ENCODE measurements around the gene ARMS2. TPM values are rescaled to one million over a fixed set of nuclear protein-coding genes. Genes with fewer than 3 reads are reported as not detected.

The ARMS2 gene
- total and polyA plus RNA-seq, 2 of the 13 experiments (the other 11 are each of a cell fraction or from before 2014, with no cell fraction given): not detected

- intact Hi-C loops (cut with micrococcal nuclease; ENCODE audit: unreplicated experiment): no loop called here
- TF ChIP-seq TAF15 (IDR thresholded peaks at IDR 0.05; ENCODE audit: low read depth, low read length, poor library complexity, severe bottlenecking) (no peak), ETV5 (CRISPR knock-in tag; IDR thresholded peaks at IDR 0.05; ENCODE audit: borderline replicate concordance) (no peak), RBM22 (optimal IDR thresholded peaks at IDR 0.05; ENCODE audit: low read length) (no peak), ZNF276 (CRISPR knock-in tag; IDR thresholded peaks at IDR 0.05; ENCODE audit: low read depth) (no peak), TFDP1 (CRISPR knock-in tag; IDR thresholded peaks at IDR 0.05; ENCODE audit: borderline replicate concordance) (no peak), ZNF318 (CRISPR knock-in tag; IDR thresholded peaks at IDR 0.05) (no peak), HES4 (CRISPR knock-in tag; IDR thresholded peaks at IDR 0.05; ENCODE audit: borderline replicate concordance) (no peak), NAIF1 (CRISPR knock-in tag; IDR thresholded peaks at IDR 0.05; ENCODE audit: borderline replicate concordance) (no peak), HDAC2 (CRISPR knock-in tag; IDR thresholded peaks at IDR 0.05) (no peak), POGK (CRISPR knock-in tag; conservative IDR thresholded peaks at IDR 0.05) (no peak), ZSCAN30 (CRISPR knock-in tag; IDR thresholded peaks at IDR 0.05) (no peak), KAT7 (CRISPR knock-in tag; IDR thresholded peaks at IDR 0.05; ENCODE audit: borderline replicate concordance) (no peak)
Observed at GRCh38 chr10:122477436-122477835, 23.0 kb downstream of the ARMS2 start.

More at GRCh38 chr10:122477436-122477835, 23.0 kb downstream of the ARMS2 start:
- DNase-seq (ENCODE audit: low spot score) (no peak), ATAC-seq (peak; percentile 43; the same call in 1 of the 3 replicates), FAIRE-seq (no peak)
- Histone ChIP-seq H3K36me3 (replicated peaks in 1 of 2; ENCODE audit: control insufficient read depth in 1 of 2, insufficient read depth in 2 of 2, low read length in 2 of 2) (no peaks in the 10 kb centered on the region), H3K9me3 (ENCODE audit: low read length) (no peaks in the 10 kb centered on the region), H3K27ac (ENCODE audit: extremely low read length, insufficient read depth, low read length) (no peak overlapping the region), H3K4me2 (ENCODE audit: low read depth, low read length) (no peak overlapping the region), H3K4me3 (replicated peaks in 1 of 3; ENCODE audit: insufficient read depth in 1 of 3, low read depth in 2 of 3, low read length in 3 of 3) (no peak overlapping the region), H3K4me1 (ENCODE audit: insufficient read depth, low read length) (0 out of 2 replicates have a peak, but pooled peaks cover 8% of the 10 kb centered on the region), H2AFZ (ENCODE audit: low read length) (no peak overlapping the region), H4K20me1 (ENCODE audit: insufficient read depth, low read length) (no peaks in the 10 kb centered on the region), H3K27me3 (ENCODE audit: control insufficient read depth in 1 of 2, insufficient read depth in 2 of 2, low read length in 2 of 2) (peaks cover 3 to 50% of the 10 kb centered on the region in 2 experiments; a peak in 4 of 5 replicates), H3K9ac (ENCODE audit: insufficient read depth, low read depth, low read length) (no peak overlapping the region), H3K79me2 (ENCODE audit: insufficient read depth, low read length) (no peaks in the 10 kb centered on the region)
- in situ Hi-C loops (cut with HindIII; ENCODE audit: extremely low pct_ligation_motif_present, low pct_unique_long_range_greater_than_20kb): no loop called here
- ChIA-PET POLR2A (no interaction called here), CTCF (ENCODE audit: low intra/inter-chr PET ratio, low total read pairs) (no interaction called here)
- no TSS peak for BruUV-seq (replicated peaks)
- WGBS (ENCODE audit: low lambda C conversion rate): 22% methylated on average over 4 of the region's 5 CpGs

Data from HepG2 (cell line).